ENCODE results near the gene KIAA1958. TPM values are rescaled to one million over a fixed set of nuclear protein-coding genes. Genes with fewer than 3 reads are reported as not detected.

KIAA1958 gene
- total and polyA plus RNA-seq, 2 of the 8 experiments (the other 6 are each of a cell fraction or from before 2014, with no cell fraction given): 11.4 to 43.8 TPM

GRCh38 chr9:112555844-112556482 lies 69.3 kb downstream of the KIAA1958 start:
- Histone ChIP-seq H2BK5ac (ENCODE audit: low read depth, low read length) (no peak overlapping the region), H4K8ac (ENCODE audit: extremely low read depth, insufficient read depth, low read length) (no peak overlapping the region), H3K36me3 (ENCODE audit: control insufficient read depth in 2 of 4, insufficient read depth in 4 of 4, low read length in 3 of 4) (no peaks in the 10 kb centered on the region), H3K27ac (ENCODE audit: low read depth, low read length) (no peak overlapping the region), H3K14ac (ENCODE audit: insufficient read length) (no peak overlapping the region), H2BK12ac (ENCODE audit: low read depth, low read length) (no peak overlapping the region), H4K5ac (ENCODE audit: insufficient read length, low read depth, low read length) (no peak overlapping the region), H3K4me2 (ENCODE audit: insufficient read depth in 1 of 2, low read depth in 2 of 2, low read length in 2 of 2) (no peak overlapping the region), H3K4ac (replicated peaks; ENCODE audit: insufficient read length, low read depth, low read length) (no peak overlapping the region), H2BK15ac (ENCODE audit: low read length) (no peak overlapping the region), H4K91ac (replicated peaks; ENCODE audit: insufficient read length, low read length) (no peak overlapping the region), H3K4me3 (ENCODE audit: extremely low read depth in 1 of 4, insufficient read depth in 2 of 4, low read depth in 3 of 4, low read length in 4 of 4) (no peak overlapping the region), H3K79me2 (ENCODE audit: control insufficient read depth in 1 of 2, insufficient read depth in 2 of 2, low read length in 2 of 2) (peaks cover 0 to 88% of the 10 kb centered on the region in 2 experiments; a peak in 3 of 4 replicates), H3K23me2 (ENCODE audit: low read depth, low read length) (no peaks in the 10 kb centered on the region), H3K4me1 (replicated peaks in 1 of 4; ENCODE audit: control insufficient read depth in 3 of 4, insufficient read depth in 4 of 4, low read length in 3 of 4) (peaks cover 2 to 11% (median 9%) of the 10 kb centered on the region in 4 experiments; a peak in 6 of 7 replicates), H2AFZ (ENCODE audit: low read length) (no peak overlapping the region), H3K79me1 (ENCODE audit: low read depth, low read length) (peaks cover 4% of the 10 kb centered on the region), H3K56ac (replicated peaks; ENCODE audit: insufficient read length, low read depth, low read length) (no peak overlapping the region), H2AK5ac (ENCODE audit: low read depth, low read length) (no peak overlapping the region), H3K9ac (replicated peaks in 1 of 4; ENCODE audit: extremely low read depth in 1 of 4, low read depth in 3 of 4, low read length in 3 of 4) (no peak overlapping the region), H3K18ac (ENCODE audit: extremely low read depth, low read length) (no peak overlapping the region), H2BK120ac (replicated peaks; ENCODE audit: low read depth, low read length) (no peak overlapping the region), H3K9me3 (ENCODE audit: insufficient read depth in 2 of 2, low read depth in 1 of 2, low read length in 1 of 2) (no peaks in the 10 kb centered on the region), H3K23ac (ENCODE audit: insufficient read length) (no peak overlapping the region), H2BK20ac (ENCODE audit: low read length) (no peak overlapping the region), H4K20me1 (replicated peaks in 1 of 2; ENCODE audit: control insufficient read depth in 1 of 2, insufficient read depth in 2 of 2, low read length in 2 of 2) (peaks cover 6 to 15% of the 10 kb centered on the region in 2 experiments), H3K27me3 (replicated peaks in 1 of 4; ENCODE audit: control insufficient read depth in 3 of 4, extremely low read depth in 1 of 4, insufficient read depth in 3 of 4, low read length in 3 of 4) (no peaks in the 10 kb centered on the region)
- no peak for FAIRE-seq
- POLR2A ChIA-PET (ENCODE audit: partially characterized antibody): no interaction called here
- WGBS, 2 experiments (ENCODE audit: extremely low coverage in 1 of 2, insufficient coverage in 1 of 2, insufficient read length in 1 of 2, insufficient replicate concordance in 2 of 2, low coverage in 1 of 2, low lambda C conversion rate in 2 of 2, missing lambda C conversion rate in 1 of 2): 94% methylated on average over 9 of the region's 9 CpGs; no CpG with 5 or more reads in 1 of the 2 experiments
- no peak for DNase-seq (ENCODE audit: low read depth in 1 of 2, low spot score in 2 of 2)
- CTCF ChIA-PET (ENCODE audit: partially characterized antibody): interaction anchor here (0.9 kb wide), 1 partner anchor 83 kb away, joined by 5 read pairs; no protein-coding TSS in a partner anchor
- TF ChIP-seq BRCA1 (IDR thresholded peaks at IDR 0.05; ENCODE audit: low read depth, low read length): no peak
- TF ChIP-seq KDM1A (IDR thresholded peaks at IDR 0.05; ENCODE audit: borderline replicate concordance, low read length): no peak
- no peak for TF ChIP-seq BCL11A (IDR thresholded peaks at IDR 0.05; ENCODE audit: low read depth in 2 of 2, low read length in 2 of 2)
- TF ChIP-seq FOSL1 (IDR thresholded peaks at IDR 0.05; ENCODE audit: insufficient read depth, low read depth, low read length): no peak
- TF ChIP-seq SIN3A (conservative IDR thresholded peaks at IDR 0.05 in 1 of 2, IDR thresholded peaks at IDR 0.05 in 1 of 2; ENCODE audit: low read depth in 1 of 2, low read length in 2 of 2): no peak
- no peak for TF ChIP-seq RBBP5 (IDR thresholded peaks at IDR 0.05; ENCODE audit: borderline replicate concordance, low read depth, low read length)
- TF ChIP-seq NANOG (IDR thresholded peaks at IDR 0.05; ENCODE audit: insufficient read depth, low read depth, low read length, poor library complexity, severe bottlenecking): no peak
- TF ChIP-seq PHF8 (conservative IDR thresholded peaks at IDR 0.05; ENCODE audit: low read depth, low read length): no peak
- TF ChIP-seq RNF2 (IDR thresholded peaks at IDR 0.05; ENCODE audit: borderline replicate concordance, low read depth, low read length, missing control alignments, poor library complexity, severe bottlenecking): no peak

All from H1 (cell line).